Hematopoietic multipotent progenitor cell treated with erythropoietin and hydrocortisone succinate and interleukin-3 and kit ligand, for 6 days (in vitro differentiated cells): Measurements from ENCODE around the gene FADS3.

ENCODE experiments used
- DNase-seq: peaks from one replicate; pipeline ENCODE4 v3.0.0-alpha.2; 2015

The FADS3 gene, protein sequence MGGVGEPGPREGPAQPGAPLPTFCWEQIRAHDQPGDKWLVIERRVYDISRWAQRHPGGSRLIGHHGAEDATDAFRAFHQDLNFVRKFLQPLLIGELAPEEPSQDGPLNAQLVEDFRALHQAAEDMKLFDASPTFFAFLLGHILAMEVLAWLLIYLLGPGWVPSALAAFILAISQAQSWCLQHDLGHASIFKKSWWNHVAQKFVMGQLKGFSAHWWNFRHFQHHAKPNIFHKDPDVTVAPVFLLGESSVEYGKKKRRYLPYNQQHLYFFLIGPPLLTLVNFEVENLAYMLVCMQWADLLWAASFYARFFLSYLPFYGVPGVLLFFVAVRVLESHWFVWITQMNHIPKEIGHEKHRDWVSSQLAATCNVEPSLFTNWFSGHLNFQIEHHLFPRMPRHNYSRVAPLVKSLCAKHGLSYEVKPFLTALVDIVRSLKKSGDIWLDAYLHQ

DNA sequence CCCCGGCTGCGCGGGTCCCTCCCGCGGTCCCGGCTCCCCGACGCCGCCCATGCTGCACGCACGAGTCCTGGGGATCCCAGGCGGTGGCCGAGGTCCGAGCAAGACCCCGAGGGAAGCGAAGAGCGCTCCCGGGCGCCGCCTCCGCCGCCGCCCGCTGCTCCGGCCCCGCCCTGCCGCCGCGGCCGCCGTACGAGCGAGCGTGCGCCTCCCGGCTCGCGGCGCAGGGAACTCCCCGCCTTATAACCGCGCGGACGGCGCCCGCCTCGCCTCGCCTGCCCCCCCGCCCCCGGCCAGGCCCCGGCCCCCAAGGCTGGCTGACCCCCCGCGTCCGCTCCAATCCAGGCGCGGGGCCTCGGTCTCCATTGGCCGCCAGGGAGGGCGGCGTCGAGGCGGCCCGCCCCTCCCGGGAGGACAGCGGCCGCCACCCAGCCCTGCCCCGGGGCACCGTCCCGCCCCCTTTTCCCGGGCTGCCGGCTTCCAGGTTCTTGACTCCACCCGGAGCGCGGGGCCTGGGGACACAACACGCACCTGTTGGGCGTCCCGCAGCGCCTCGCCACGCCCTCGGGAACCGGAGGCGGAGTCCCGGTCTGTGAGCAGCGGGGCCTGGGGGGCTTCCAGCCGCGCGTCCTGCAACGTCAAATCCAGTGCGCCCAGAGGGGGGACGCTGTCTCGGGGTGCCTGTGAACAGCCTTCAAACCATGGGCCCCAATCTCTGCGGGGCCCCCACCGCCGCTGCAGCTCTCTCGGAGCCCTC lies at the start of gene FADS3:
Gene FADS3 (minus strand): TSS at position 215 of the 754 bp plus-strand sequence. CDS start 164 bp downstream, at position 51.
- DNase-seq = peak; percentile 82

DNA sequence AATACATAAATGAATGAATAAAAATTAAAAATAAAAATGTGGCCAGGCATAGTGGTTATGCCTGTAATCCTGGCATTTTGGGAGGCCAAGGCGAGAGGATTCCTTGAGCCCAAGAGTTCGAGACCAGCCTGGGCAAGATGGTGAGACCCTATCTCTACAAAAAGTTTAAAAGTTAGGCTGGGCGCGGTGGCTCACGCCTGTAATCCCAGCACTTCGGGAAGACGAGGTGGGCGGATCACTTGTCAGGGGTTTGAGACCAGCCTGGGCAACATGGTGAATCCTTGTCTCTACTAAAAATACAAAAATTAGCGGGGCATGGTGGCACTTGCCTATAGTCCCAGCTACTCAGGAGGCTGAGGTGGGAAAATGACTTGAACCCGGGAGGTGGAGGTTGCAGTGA lies 49.1 kb upstream of the FADS3 start:
- no peak for DNase-seq

DNA sequence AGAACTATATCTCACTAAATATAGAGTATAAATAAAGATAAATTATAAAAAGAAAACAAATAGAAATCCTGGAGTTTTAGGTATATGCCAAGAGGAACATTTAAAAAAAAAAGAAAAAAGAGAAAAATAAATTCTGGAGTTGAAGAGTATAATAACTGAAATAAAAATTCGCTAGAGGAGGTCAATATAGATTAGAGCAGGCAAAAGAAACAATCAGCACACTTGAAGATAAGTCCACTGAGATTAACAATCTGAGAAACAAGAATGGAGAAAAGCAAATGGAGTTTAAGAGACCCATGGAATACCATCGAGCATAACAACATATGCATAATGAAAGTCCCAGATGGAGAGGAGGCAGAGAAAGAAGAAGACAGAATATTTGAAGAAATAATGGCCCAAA lies 44.5 kb upstream of the FADS3 start:
- no peak for DNase-seq

DNA sequence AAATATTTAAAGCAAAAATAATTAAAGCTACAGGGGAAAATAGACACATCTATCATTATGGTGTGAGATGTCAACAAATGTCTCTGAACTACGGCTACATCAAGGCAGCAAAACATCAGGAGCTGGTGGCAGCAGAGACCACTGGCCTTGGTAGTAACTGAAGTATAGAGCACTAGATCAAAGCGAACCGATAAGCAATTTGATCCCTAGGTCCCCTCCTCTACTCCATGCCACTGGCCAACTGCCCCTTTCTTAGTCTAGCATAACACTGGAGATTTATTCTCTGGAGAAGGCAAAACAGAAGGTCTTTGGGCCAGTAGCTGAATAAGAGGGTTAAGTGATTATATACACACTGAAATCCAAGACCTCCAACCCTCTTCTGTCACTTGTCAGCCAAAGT lies 39.6 kb upstream of the FADS3 start:
- DNase-seq = no peak

DNA sequence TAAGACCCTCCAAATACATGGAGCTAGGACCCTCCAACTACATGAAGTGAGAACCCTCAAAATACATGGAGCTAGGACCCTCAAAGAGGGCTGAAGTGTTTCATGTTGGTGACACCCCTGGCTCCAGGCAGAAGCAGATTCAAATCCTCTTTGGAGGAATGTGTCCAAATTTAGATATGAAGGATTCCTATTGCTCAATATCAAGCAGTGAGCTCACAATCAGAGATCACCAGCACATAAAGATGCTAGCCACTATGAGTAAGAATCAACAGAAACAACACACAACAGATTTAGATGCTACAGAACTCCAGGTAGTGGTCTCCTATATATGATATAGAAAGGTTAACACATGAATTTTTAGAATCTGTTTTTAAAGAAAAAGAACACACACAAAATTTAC lies 37.3 kb upstream of the FADS3 start:
- no peak for DNase-seq

DNA sequence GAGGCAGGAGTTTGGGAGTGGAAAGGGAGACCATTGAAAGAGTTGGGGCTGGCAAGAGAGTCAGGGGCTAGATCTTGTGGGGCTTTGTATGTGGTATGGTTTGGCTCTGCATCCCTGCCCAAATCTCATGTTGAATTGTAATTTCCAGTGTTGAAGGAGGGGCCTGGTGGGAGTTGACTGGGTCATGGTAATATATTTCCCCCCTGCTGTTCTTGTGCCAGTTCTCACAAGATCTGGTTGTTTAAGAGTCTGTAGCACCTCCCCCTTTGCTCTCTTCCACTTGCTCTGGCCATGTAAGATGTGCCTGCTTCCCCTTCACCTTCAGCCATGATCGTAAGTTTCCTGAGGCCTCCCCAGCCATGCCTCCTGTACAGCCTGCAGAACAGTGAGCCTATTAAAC lies 36.2 kb upstream of the FADS3 start:
- no peak for DNase-seq

DNA sequence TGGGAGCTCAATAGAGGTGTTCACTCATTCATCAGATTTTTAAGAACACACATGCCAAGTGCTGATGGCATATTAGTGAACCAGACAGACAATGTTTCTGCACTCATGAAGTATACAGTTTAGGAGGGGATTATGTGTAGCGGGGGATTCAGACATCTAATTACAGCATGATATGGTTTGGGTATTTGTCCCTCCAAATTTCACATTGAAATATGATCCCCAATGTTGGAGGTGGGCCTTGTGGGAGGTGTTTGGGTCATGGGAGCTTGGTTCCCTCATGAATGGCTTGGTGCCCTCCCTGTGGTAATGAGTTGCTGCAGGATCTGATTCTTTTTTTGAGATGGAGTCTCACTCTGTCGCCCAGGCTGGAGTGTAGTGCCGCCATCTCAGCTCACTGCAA lies 34.9 kb upstream of the FADS3 start:
- DNase-seq = no peak

DNA sequence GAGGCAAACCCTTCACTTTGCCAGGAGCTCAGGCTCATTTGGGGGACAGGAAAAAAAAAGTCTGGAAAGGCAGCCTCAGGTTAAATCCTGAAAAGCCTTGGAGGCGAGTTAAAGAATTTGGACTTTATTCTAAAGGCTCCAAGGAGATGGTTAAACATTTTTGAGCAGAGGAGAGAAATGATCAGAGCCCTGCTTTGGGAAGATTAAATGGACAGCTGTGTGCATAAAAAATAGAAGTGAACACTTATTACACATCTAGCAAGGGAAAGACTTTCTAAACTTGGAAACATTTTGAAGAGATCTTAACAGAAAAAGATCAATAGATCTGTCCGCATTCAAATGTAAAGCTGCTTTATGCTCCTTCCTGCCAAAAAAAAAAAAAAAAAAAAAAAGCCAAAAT lies 34.4 kb upstream of the FADS3 start:
- DNase-seq = no peak

DNA sequence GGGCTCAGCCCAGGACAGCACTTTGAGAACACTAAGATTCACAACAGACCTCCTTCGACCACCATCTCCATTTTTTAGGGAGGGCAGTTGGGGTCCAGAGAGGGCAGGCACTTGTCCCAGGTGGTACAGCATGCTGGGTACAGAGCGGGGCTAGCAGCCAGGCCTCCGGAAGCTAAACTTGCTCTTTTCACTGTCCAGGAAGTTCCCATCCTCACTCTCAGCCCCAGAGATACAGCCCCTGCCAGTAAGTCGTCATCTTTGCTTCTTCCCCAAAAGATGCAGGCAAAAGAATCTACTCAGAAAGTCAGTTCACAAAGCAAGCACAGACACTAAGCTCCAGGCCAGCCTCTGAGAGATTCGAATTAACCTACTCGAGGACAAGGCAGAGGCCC lies 32.7 kb upstream of the FADS3 start:
- no peak for DNase-seq

DNA sequence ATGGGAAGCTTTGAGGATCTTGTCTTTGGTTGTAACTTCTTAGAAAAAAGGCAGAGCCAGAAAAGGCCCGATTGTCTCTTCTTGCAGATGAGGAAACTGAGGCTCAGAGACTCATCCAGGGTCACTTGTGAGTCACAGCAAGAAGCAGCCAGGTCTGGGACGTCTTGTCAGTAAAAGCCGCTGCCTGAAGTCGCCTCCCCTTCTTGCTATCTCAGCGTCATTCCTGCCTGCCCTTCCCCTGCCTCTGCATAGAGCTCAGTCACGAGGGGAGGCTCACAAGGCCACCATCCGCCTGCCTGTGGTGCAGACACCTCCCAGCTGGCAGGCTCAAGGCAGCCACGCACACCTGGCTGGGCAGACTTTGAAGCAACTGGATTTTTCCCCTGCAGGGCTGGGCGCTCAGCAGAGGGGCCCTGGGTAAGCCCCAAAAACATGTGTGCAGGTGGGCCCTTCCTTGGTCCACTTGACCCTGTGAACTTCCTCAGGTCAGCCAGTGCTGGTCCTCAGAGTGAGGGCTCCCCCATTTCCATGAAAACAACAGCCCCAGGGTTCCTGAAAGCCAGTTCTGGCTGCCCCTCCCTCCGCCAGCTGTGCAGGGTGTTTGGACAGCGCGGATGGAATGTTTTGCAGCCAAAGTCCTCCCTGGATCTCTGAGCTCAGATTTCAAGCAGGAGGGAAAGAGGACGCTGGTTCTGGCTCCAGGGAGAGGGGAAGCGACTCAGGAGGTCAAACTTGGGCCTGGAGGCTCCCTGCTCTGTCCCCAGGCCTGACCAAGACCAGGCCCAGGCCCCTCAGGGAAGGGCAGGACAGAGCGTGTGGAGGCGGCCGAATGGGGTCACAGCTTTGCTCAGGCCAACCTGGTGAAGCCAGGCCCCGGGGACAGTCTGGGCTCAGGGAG lies 32.1 kb upstream of the FADS3 start:
- peak; percentile 90 for DNase-seq

DNA sequence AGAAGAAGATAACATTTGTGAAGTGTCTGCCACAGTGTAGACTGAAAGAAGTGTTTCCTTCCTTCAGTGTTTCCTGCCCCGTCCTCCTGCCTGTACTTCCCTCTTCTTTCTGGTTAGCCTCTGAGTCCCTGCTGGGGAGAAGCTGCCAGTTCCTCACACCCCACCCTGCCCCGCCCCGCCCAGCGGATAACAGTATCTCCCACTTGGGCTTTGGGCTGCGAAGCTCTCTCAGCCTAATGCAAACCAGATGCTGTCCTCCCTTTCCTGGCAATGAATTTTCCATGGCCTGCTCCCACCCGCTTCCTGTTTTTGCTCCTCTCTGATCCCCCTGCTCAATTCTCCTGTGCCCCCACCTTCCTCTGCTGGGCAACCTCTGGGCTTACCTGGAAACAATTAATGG lies 31.2 kb upstream of the FADS3 start:
- DNase-seq = peak; percentile 88

DNA sequence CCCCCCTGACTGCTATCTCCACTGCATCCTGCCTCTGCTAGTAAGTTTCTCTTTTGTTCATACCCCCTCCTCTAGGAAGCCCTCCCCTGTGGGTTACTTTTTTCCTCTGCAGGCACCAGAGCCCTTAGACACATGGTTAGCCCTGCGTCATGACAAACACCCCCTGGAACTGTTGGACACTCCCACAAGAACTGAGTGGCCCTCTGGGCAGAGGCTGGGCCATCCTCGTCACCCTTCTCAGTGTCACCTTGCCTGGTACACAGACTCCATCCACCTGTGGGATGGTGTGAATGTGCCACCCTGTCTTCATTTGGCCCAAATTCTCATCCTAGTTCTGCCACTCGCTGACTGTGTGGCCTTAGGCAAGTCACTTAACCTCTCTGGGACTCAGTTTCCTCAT lies 30.1 kb upstream of the FADS3 start:
- no peak for DNase-seq

DNA sequence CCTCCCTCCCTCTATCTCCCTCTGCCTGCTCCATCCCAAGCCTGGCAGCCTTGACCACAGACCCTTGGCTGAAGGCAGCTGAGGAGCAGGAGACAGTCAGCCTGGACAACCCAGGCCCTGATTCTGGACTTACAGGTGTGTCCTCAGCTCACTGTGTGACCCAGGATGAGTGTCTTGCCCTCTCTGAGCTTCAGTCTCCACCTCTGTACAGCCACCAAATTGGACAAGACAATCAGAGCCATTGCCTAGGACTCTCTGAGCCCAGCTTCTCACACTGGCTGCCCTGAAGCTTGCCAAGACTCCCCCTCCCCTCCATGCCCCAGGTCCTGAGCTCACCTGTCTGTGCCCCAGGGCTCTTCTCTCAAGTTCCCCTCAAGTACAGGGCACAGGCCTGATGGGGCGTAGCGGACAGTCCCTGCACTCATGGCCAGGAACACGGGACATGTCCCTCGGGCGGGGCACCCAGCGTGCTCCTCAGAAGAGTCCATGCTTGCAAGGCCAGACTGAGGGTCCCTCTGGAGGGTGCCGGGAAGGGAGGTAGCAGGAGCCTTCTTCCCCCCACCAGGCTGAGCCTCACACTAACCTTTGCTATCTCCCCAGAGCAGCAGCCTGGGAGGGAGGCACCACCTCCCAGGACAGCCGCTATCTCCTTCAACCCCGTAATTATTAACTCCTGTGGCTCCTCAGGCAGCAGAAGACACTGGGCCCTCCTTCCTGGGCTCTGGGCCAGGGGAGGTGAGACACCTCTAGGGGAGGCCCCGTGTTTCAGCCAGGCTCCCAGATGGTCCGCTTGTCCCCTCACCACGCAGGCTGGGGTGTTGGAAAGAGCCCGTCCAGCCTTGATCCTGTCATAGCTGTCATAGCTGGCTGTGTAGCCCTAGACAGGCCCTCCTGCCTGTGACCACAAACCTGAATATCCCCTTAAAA lies 28.6 kb upstream of the FADS3 start:
- peak; percentile 94 for DNase-seq

DNA sequence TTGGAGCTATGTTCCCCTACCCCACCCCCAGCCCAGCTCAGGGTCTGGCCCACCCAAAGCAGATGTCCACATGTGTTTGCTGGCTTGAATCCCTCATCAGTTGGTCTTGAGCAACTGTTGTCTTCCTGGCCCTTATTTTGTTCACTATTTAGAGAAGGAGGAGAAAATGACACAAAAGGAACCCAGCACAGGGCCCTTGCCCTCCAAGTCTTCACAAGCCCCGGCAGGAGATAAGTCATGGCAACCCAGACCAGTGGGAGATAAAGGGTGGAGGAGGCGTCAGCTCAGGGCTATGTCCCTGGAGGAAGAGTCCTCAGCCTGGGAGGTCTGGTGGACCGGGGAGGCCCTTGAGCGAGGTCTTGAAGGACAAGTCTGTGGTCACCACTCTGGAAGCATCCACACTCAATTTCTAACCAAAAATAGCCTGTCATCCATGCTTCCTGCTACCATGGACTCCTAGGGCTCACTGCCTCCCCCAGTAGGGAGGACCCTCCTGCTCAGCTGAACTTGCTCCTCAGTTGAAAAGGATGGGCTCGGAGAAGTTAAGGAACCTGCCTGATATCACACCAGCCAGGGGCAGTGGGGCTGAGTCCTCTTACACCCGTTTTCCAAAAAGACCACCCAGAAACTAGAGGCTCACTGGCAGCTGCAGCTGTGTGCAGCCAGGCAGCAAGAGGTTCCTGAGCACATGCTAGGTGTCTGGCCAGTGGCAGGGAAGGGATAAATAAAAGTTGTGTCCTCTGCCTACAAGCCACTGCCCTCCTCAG lies 27.8 kb upstream of the FADS3 start:
- DNase-seq = peak; percentile 71

DNA sequence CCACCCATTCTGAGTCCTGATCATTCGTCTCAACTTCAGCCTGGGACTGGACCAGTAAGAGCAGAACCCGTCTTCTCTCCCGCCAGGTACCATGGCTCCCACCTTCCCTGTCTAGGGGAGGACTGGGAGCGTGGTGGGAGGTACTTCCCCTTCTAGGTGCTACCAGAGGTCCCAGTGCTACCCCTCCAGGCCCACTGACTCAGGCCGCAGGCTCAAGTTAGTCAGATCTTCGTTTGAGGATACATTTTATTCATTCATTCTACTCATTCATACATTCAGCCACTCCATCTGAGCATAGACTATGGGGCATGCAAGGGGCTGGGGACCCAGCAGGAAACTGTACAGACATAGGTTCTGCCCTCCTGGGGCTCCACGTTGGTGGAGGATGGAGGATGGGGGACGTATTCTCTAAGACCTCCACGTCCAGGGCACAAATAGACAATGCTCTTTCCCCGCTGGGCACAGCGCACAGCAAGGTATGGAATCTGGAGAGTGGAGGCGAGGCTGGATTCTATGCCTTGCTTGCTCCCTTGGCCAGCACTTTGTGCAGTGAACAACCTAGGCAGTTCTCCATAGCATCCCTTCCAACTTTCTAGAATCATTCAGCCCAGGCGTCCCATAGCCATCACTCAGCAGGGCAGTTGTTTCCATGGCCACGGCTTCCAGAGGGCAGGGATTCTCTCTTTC lies 27.0 kb upstream of the FADS3 start:
- DNase-seq = no peak

DNA sequence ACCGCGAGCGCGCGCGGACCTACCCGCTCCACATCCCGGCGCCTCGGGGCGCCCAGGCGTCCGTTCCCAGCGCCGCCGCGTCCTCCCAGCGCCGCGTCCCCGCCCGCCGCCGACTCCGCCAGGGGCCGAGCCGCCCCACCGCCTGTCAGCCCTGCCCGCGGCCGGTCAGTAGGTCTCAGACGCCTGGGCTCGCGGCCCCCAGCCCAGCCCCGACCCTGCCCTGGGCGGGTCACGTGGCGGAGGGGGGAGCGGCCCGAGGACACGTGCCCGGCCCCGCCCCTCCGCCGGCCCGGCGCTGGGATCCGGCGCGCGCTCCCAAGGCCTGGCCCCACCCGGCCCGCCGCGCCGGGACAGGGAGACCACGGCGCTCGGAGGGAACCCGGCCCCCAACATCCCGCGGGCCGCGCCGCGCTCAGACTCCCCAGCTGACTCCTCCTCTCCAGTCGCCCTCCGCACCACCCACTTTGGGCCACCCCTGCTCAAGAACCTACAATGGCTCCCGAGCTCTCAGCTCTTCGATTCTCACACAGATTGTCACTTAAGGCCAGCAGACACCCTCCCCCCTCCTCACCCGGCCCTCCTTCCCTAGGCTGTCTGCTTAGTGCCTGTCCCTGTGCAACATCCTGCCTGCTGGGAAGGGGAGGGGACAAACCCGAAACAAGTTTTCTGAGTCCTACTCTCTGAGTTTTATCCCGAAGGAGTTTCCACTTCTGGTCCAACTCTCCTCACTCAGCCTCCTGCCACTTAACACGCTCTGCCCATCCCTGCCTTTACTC lies 26.2 kb upstream of the FADS3 start, which contains the start of gene RAB3IL1:
Gene RAB3IL1 (minus strand): TSS at position 233 of the 776 bp plus-strand sequence. CDS start 199 bp downstream, at position 34.
- peak; percentile 64 for DNase-seq

DNA sequence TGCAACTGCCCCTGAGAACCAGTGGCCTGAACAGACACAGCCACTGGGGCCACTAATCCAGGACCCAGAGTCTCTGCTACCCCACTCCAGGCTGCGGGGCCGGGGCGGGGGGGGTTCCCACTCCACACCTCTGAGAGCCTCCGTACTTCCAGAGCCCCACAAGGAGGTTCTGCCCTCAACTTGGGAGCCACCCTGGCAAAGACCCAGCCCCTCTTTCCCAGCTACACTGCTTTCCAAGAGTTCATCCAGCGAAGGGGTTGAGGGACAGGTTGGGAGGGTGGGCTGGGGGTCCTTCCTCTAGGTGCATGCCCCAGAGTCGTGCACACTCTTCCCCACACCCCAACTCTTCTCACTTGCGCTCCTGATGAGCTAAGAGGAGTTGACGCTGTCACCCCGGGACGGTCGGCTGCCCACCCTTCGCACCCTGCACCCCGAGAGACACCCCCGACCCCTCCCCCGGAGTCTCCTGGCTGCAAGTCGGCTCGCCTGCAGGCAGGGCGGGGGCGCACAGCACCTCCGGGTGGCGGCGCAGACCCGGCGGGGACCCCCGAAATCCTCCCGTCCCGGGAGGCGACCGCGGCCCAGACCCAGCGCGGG lies 25.5 kb upstream of the FADS3 start:
- no peak for DNase-seq

DNA sequence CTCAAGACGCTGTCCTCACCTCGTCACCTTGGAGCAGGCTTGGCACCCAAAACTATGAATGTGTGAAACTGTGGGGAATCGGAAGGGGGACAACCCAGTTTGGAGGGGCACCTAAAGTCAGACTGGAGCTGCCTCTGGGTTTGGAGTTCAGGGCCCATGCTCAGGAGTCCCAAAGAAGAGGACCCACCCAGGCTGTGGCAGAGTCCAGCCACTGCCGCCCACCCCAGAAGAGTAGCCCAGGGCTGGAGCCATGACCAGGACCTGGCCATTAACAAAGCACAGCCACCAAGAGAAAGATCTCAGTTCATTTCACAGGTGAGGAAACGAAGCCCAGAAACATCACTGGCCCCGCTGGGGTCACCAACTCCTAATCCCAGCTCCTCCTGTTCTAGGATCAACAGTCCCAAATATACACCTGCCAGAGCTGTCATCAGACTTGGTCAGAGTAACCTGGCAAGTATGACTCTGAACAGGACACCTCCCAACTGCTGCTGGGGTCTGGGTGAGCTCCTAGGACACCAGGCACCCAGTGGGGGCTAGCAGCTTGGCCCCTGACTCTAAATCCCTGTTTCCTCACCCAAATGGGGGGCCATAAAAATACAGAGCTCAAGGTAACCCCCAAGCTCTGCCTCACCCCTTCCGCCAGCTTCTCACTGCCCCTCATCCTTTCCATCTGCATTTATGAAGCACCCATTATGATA lies 23.3 kb upstream of the FADS3 start:
- DNase-seq = no peak
